Hepatocyte (in vitro differentiated cells): ENCODE data around the gene ROR2. TPM values are rescaled to one million over a fixed set of nuclear protein-coding genes. Genes with fewer than 3 reads are reported as not detected.

Experiments used
- DNase-seq: peaks from one replicate; pipeline ENCODE4 v3.0.0-alpha.2; 2016; ENCODE audit warnings: low spot score
- H2AFZ ChIP-seq: fragments of 200-600 bp; sonication (generic); 2 replicates; pipeline ENCODE4 v1.6.0; 2016; ENCODE audit warnings: antibody characterized with exemption, mild to moderate bottlenecking
- H3K27ac ChIP-seq: fragments of 200-600 bp; sonication (generic); 2 replicates; pipeline ENCODE4 v1.5.1; 2016; ENCODE audit warnings: mild to moderate bottlenecking
- H3K27me3 ChIP-seq: fragments of 200-600 bp; sonication (generic); 2 replicates; pipeline ENCODE4 v1.6.1; 2016
- H3K36me3 ChIP-seq: fragments of 200-600 bp; sonication (generic); replicated peaks from 2 replicates; pipeline ENCODE4 v1.5.1; 2016; ENCODE audit warnings: low read depth; ENCODE audit not compliant: insufficient read depth
- H3K4me1 ChIP-seq: fragments of 200-600 bp; sonication (generic); 2 replicates; pipeline ENCODE4 v1.5.1; 2016; ENCODE audit warnings: mild to moderate bottlenecking, moderate library complexity; ENCODE audit not compliant: insufficient read depth
- H3K4me2 ChIP-seq: fragments of 200-600 bp; sonication (generic); 2 replicates; pipeline ENCODE4 v1.6.0; 2016
- H3K4me3 ChIP-seq: fragments of 200-600 bp; sonication (generic); 2 replicates; pipeline ENCODE4 v1.5.1; 2016; ENCODE audit warnings: mild to moderate bottlenecking
- H3K79me2 ChIP-seq: fragments of 200-600 bp; sonication (generic); 2 replicates; pipeline ENCODE4 v1.6.0; 2017; ENCODE audit warnings: mild to moderate bottlenecking
- H3K9me2 ChIP-seq: fragments of 200-600 bp; sonication (generic); replicated peaks from 2 replicates; pipeline ENCODE4 v1.6.0; 2017; ENCODE audit warnings: mild to moderate bottlenecking; ENCODE audit not compliant: insufficient read depth
- H3K9me3 ChIP-seq: fragments of 200-600 bp; sonication (generic); 2 replicates; pipeline ENCODE4 v1.5.1; 2016; ENCODE audit warnings: low read depth, mild to moderate bottlenecking
- H4K20me1 ChIP-seq: fragments of 200-600 bp; sonication (generic); 2 replicates; pipeline ENCODE4 v1.6.0; 2016; ENCODE audit warnings: mild to moderate bottlenecking; ENCODE audit not compliant: insufficient read depth, poor library complexity, severe bottlenecking
- EZH2 ChIP-seq: fragments of 200-600 bp; sonication (generic); IDR thresholded peaks from 2 replicates; pipeline ENCODE4 v1.6.1; 2016; ENCODE audit warnings: antibody characterized with exemption, mild to moderate bottlenecking, borderline replicate concordance
- EZH2phosphoT487 ChIP-seq: fragments of 200-600 bp; sonication (generic); IDR thresholded peaks from one replicate; pipeline ENCODE4 v1.6.1; 2018; ENCODE audit warnings: antibody characterized with exemption, mild to moderate bottlenecking, low read depth, moderate library complexity; ENCODE audit not compliant: unreplicated experiment, severe bottlenecking
- WGBS: methylation state at CpG from one replicate; pipeline ENCODE4 v1.1.6; 2016; ENCODE audit warnings: low lambda C conversion rate; ENCODE audit errors: missing lambda C conversion rate; 5-methylcytosine and 5-hydroxymethylcytosine counted together
- polyA plus RNA-seq: library from polyadenylated mRNA; unstranded; fragments of >200 nt; fragmentation: Nextera tagmentation; extraction: Ambion mirVana; gene quantifications from 2 replicates; pipeline ENCODE4 v1.2.1, GENCODE V29; 2016
- total RNA-seq: library from RNA; depleted of rRNA; stranded (reverse); fragments of >200 nt; gene quantifications from 2 replicates; pipeline ENCODE4 v1.2.3, GENCODE V29; 2014
- TF ChIP-seq, protein P1 (sequence below): fragments of 200-600 bp; sonication (generic); IDR thresholded peaks from 2 replicates; pipeline ENCODE4 v1.5.1; 2016; ENCODE audit warnings: antibody characterized with exemption, mild to moderate bottlenecking; ENCODE audit not compliant: poor library complexity

ROR2 gene
- total and polyA plus RNA-seq, 2 experiments from 2014 or later: 25.6 to 29.5 TPM

DNA sequence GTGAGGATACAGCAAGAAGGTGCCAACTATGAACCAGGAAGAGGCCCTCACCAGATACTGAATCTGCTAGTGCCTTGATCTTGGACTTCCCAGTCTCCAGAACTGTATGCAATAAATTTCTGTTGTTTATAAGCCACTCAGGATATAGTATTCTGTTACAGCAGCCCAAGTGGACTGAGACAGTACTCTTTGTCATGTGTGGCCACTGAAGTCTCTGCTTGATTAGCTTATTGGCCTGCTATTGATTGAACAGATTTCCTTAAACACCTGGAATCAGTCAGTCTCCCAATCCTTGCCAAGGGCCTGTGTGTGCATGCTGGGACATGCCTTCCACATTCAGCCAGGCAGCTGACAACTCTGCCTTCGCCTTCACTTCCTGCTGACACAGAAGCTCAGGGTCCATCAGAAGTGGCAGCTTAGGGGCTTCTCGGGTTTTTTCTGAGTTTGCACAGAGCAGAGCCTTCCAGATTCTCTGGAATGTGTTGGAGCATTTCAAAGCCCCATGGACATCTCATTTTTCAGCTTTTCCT, 13.7 kb upstream of the ROR2 start:
- H3K27ac ChIP-seq: no peak overlapping the region
- no peak overlapping the region for H2AFZ ChIP-seq

DNA sequence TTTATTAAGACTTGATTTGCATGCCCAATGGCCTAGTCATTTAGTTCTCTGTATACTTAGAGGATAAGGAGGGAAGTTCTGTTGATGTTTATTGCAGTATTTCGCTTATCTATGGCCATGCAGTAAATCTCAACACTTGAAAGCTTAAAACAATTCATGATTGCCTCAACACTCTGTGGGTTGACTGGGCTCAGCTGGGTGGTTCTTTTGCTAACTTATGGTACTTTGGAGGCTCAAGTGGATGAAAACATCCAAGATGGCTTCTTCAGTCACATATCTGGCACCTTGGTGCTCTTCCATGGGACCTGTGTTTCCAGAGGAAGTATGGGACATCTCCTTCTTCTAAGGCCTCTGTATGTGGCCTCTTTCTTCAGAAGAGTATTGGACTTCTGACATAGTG, 10.3 kb upstream of the ROR2 start:
- no peak for TF ChIP-seq EZH2
- TF ChIP-seq, protein P1, sequence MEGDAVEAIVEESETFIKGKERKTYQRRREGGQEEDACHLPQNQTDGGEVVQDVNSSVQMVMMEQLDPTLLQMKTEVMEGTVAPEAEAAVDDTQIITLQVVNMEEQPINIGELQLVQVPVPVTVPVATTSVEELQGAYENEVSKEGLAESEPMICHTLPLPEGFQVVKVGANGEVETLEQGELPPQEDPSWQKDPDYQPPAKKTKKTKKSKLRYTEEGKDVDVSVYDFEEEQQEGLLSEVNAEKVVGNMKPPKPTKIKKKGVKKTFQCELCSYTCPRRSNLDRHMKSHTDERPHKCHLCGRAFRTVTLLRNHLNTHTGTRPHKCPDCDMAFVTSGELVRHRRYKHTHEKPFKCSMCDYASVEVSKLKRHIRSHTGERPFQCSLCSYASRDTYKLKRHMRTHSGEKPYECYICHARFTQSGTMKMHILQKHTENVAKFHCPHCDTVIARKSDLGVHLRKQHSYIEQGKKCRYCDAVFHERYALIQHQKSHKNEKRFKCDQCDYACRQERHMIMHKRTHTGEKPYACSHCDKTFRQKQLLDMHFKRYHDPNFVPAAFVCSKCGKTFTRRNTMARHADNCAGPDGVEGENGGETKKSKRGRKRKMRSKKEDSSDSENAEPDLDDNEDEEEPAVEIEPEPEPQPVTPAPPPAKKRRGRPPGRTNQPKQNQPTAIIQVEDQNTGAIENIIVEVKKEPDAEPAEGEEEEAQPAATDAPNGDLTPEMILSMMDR: no peak
- TF ChIP-seq EZH2phosphoT487: no peak
- H4K20me1 ChIP-seq: no peaks in the 10 kb centered on the region
- no peak for DNase-seq
- WGBS: 90% methylated on average over 1 of the region's 1 CpG
- no peak overlapping the region for H3K27ac ChIP-seq
- H3K36me3 ChIP-seq: no peaks in the 10 kb centered on the region
- H2AFZ ChIP-seq: no peak overlapping the region
- H3K4me3 ChIP-seq: no peak overlapping the region
- H3K79me2 ChIP-seq: no peaks in the 10 kb centered on the region
- no peaks in the 10 kb centered on the region for H3K4me1 ChIP-seq
- H3K4me2 ChIP-seq: no peak overlapping the region
- no peaks in the 10 kb centered on the region for H3K27me3 ChIP-seq
- no peaks in the 10 kb centered on the region for H3K9me3 ChIP-seq
- no peaks in the 10 kb centered on the region for H3K9me2 ChIP-seq

More for the DNA sequence above, 13.7 kb upstream of the ROR2 start:
- no peaks in the 10 kb centered on the region for H3K4me1 ChIP-seq
- no peak for DNase-seq
- no peak overlapping the region for H3K4me2 ChIP-seq
- WGBS: 77% methylated on average over 2 of the region's 2 CpGs
- no peaks in the 10 kb centered on the region for H3K27me3 ChIP-seq
- no peaks in the 10 kb centered on the region for H4K20me1 ChIP-seq
- no peaks in the 10 kb centered on the region for H3K9me3 ChIP-seq
- H3K79me2 ChIP-seq: no peaks in the 10 kb centered on the region
- no peak overlapping the region for H3K4me3 ChIP-seq
- no peaks in the 10 kb centered on the region for H3K9me2 ChIP-seq
- no peaks in the 10 kb centered on the region for H3K36me3 ChIP-seq
- TF ChIP-seq EZH2phosphoT487: no peak
- TF ChIP-seq EZH2: no peak
- TF ChIP-seq, protein P1: no peak

DNA sequence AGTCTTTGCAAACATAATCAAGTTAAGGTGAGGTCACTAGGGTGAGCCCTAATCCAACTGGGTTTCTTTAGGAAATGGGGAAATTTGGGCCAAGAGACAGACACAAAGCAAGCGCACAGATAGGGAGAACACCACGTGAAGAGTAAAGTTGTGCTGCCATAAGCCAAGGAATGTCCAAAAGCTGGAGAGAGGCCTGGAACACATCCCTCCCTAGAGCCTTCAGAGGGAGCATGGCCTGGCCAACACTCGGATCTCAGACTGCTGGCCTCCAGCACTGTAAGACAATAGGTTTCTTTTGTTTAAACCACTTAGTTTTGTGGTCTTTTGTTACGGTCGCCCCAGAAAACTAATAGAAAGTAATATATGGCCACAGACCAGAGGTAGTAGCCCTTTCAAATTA, 8.1 kb upstream of the ROR2 start:
- TF ChIP-seq, protein P1: no peak
- TF ChIP-seq EZH2 (no peak), EZH2phosphoT487 (no peak)
- WGBS: 81% methylated on average over 5 of the region's 5 CpGs
- no peaks in the 10 kb centered on the region for H3K4me1 ChIP-seq

More for the DNA sequence above, 8.1 kb upstream of the ROR2 start:
- H3K4me2 ChIP-seq: no peak overlapping the region
- no peak for DNase-seq
- H3K36me3 ChIP-seq: no peaks in the 10 kb centered on the region
- no peaks in the 10 kb centered on the region for H3K9me2 ChIP-seq
- no peaks in the 10 kb centered on the region for H3K79me2 ChIP-seq
- H4K20me1 ChIP-seq: no peaks in the 10 kb centered on the region
- no peak overlapping the region for H3K27ac ChIP-seq
- H3K27me3 ChIP-seq: no peaks in the 10 kb centered on the region
- no peak overlapping the region for H3K4me3 ChIP-seq
- no peak overlapping the region for H2AFZ ChIP-seq
- H3K9me3 ChIP-seq: no peaks in the 10 kb centered on the region
